NB4 (cell line): ENCODE data around the gene PCNT.

Experiments used
- CTCF ChIP-seq: IDR thresholded peaks from one replicate; pipeline ENCODE4 v1.5.1; 2012; ENCODE audit warnings: low read depth, low read length
- MAX ChIP-seq: IDR thresholded peaks from 2 replicates; pipeline ENCODE4 v1.6.1; 2011; ENCODE audit warnings: low read depth, low read length
- POLR2A ChIP-seq: IDR thresholded peaks from 2 replicates; pipeline ENCODE4 v1.6.1; 2011; ENCODE audit warnings: mild to moderate bottlenecking; ENCODE audit not compliant: insufficient read length; ENCODE audit errors: extremely low read depth

- no peak for TF ChIP-seq CTCF
- TF ChIP-seq POLR2A = no peak
- no peak for TF ChIP-seq MAX
Measured at GRCh38 chr21:46388206-46388880, 64.4 kb downstream of the PCNT start.
